Neuronal stem cell (in vitro differentiated cells): ENCODE results near the gene PFAS.

ENCODE experiments used
- DNase-seq: peaks from one replicate; pipeline ENCODE4 v3.0.0-alpha.2; 2013; ENCODE audit warnings: low spot score
- H2AFZ ChIP-seq: one replicate; pipeline ENCODE4 v1.6.1; 2013; ENCODE audit warnings: mild to moderate bottlenecking, low read length, inconsistent platforms
- H2AK5ac ChIP-seq: 2 replicates; pipeline ENCODE4 v1.6.1; 2013; ENCODE audit warnings: low read depth, mild to moderate bottlenecking, inconsistent platforms, low read length, moderate library complexity, mixed read lengths
- H2BK120ac ChIP-seq: 2 replicates; pipeline ENCODE4 v1.6.1; 2013; ENCODE audit warnings: low read depth, mild to moderate bottlenecking, inconsistent platforms, low read length, moderate library complexity, mixed read lengths
- H2BK12ac ChIP-seq: one replicate; pipeline ENCODE4 v1.6.1; 2013; ENCODE audit warnings: low read length, inconsistent platforms
- H2BK15ac ChIP-seq: 2 replicates; pipeline ENCODE4 v1.6.1; 2013; ENCODE audit warnings: mild to moderate bottlenecking, low read length, inconsistent platforms, mixed read lengths
- H2BK5ac ChIP-seq: one replicate; pipeline ENCODE4 v1.6.1; 2013; ENCODE audit warnings: inconsistent platforms, mild to moderate bottlenecking, low read length, moderate library complexity
- H3K14ac ChIP-seq: one replicate; pipeline ENCODE4 v1.6.1; 2013; ENCODE audit warnings: low read length, inconsistent platforms
- H3K18ac ChIP-seq: 2 replicates; pipeline ENCODE4 v1.6.1; 2013; ENCODE audit warnings: low read length, inconsistent platforms
- H3K23ac ChIP-seq: 2 replicates; pipeline ENCODE4 v1.6.1; 2013; ENCODE audit warnings: low read depth, mild to moderate bottlenecking, mixed read lengths, low read length, inconsistent platforms; ENCODE audit not compliant: poor library complexity
- H3K27ac ChIP-seq: replicated peaks from 3 replicates; pipeline ENCODE4 v1.5.1; 2013; ENCODE audit warnings: low read length, inconsistent platforms
- H3K27me3 ChIP-seq, 3 experiments: 2 replicates each; pipeline ENCODE4 v1.6.1; 2013; ENCODE audit warnings: low read length in 3 of 3, mild to moderate bottlenecking in 2 of 3, inconsistent platforms in 1 of 3, low read depth in 1 of 3, mixed read lengths in 1 of 3, moderate library complexity in 1 of 3; ENCODE audit not compliant: control insufficient read depth in 3 of 3, insufficient read depth in 3 of 3
- H3K36me3 ChIP-seq, 2 donors: replicated peaks in 1 of 2; 2 replicates each; pipeline ENCODE4 v1.6.1; 2013; ENCODE audit warnings: low read length in 2 of 2; ENCODE audit not compliant: control insufficient read depth in 2 of 2, insufficient read depth in 2 of 2
- H3K4ac ChIP-seq: 2 replicates; pipeline ENCODE4 v1.6.1; 2013; ENCODE audit warnings: inconsistent platforms, mild to moderate bottlenecking, low read length, moderate library complexity
- H3K4me1 ChIP-seq, 2 donors: 1 replicate in 1 of 2; 2 replicates in 1 of 2; pipeline ENCODE4 v1.6.1; 2013; ENCODE audit warnings: low read length in 2 of 2, low read depth in 1 of 2; ENCODE audit not compliant: control insufficient read depth in 2 of 2, insufficient read depth in 1 of 2
- H3K4me2 ChIP-seq: one replicate; pipeline ENCODE4 v1.6.1; 2013; ENCODE audit warnings: mild to moderate bottlenecking, low read length, inconsistent platforms; ENCODE audit not compliant: insufficient read depth, poor library complexity, severe bottlenecking
- H3K4me3 ChIP-seq, 2 donors: 2 replicates each; pipeline ENCODE4 v1.5.1; 2013; ENCODE audit warnings: low read length in 2 of 2, mild to moderate bottlenecking in 2 of 2, inconsistent platforms in 1 of 2, moderate library complexity in 1 of 2
- H3K79me1 ChIP-seq: one replicate; pipeline ENCODE4 v1.6.1; 2013; ENCODE audit warnings: low read depth, mild to moderate bottlenecking, inconsistent platforms, low read length, moderate library complexity
- H3K9ac ChIP-seq: one replicate; pipeline ENCODE4 v1.6.1; 2013; ENCODE audit warnings: mild to moderate bottlenecking, low read depth, low read length, inconsistent platforms; ENCODE audit not compliant: poor library complexity
- H3K9me3 ChIP-seq, 2 donors: replicated peaks in 1 of 2; 2 replicates each; pipeline versions ENCODE3 to v1.6.1; 2013; ENCODE audit warnings: low read length in 2 of 2, mild to moderate bottlenecking in 2 of 2, inconsistent platforms in 1 of 2, low read depth in 1 of 2, mixed read lengths in 1 of 2, moderate library complexity in 1 of 2; ENCODE audit not compliant: control insufficient read depth in 2 of 2, insufficient read depth in 1 of 2
- H4K8ac ChIP-seq: one replicate; pipeline ENCODE4 v1.6.1; 2013; ENCODE audit warnings: low read depth, mild to moderate bottlenecking, inconsistent platforms, low read length, moderate library complexity
- H4K91ac ChIP-seq: one replicate; pipeline ENCODE4 v1.6.1; 2013; ENCODE audit warnings: low read length, low read depth, mild to moderate bottlenecking, inconsistent platforms; ENCODE audit not compliant: poor library complexity
- WGBS, 2 donors: extraction: QIAGEN DNeasy Blood & Tissue Kit; methylation state at CpG; one replicate each; pipeline ENCODE4 v1.1.7; 2013; ENCODE audit warnings: missing lambda C conversion rate in 2 of 2, mixed read lengths in 1 of 2; ENCODE audit not compliant: insufficient read length in 2 of 2, insufficient replicate concordance in 1 of 2; ENCODE audit errors: extremely low coverage in 2 of 2; 5-methylcytosine and 5-hydroxymethylcytosine counted together

PFAS gene

GRCh38 chr17:8253801-8254200 lies 4.7 kb downstream of the PFAS start:
- Histone ChIP-seq H4K91ac (no peak overlapping the region), H3K9me3 (no peaks in the 10 kb centered on the region), H2AFZ (no peak overlapping the region), H2BK12ac (no peak overlapping the region), H2AK5ac (no peak overlapping the region), H3K27me3 (no peaks in the 10 kb centered on the region), H3K9ac (no peak overlapping the region), H2BK5ac (no peak overlapping the region), H3K18ac (no peak overlapping the region), H3K4me1 (peaks cover 4% of the 10 kb centered on the region in 2 donors), H3K27ac (no peak overlapping the region), H4K8ac (no peak overlapping the region), H3K4me2 (no peak overlapping the region), H2BK120ac (no peak overlapping the region), H3K4ac (no peak overlapping the region), H3K14ac (no peak overlapping the region), H3K36me3 (peaks cover 33 to 58% of the 10 kb centered on the region in 2 donors), H2BK15ac (no peak overlapping the region), H3K4me3 (peak overlapping the region in 1 of 2 donors; percentile 38), H3K23ac (no peak overlapping the region), H3K79me1 (peaks cover 8% of the 10 kb centered on the region)
- WGBS, 2 donors, result no CpG with 5 or more reads among the region's 8 CpGs
- no peak for DNase-seq

- no peak for DNase-seq
- Histone ChIP-seq H4K91ac (no peak overlapping the region), H3K27me3 (no peaks in the 10 kb centered on the region), H3K23ac (no peak overlapping the region), H3K36me3 (peaks cover 33 to 68% of the 10 kb centered on the region in 2 donors), H4K8ac (no peak overlapping the region), H2BK120ac (no peak overlapping the region), H3K27ac (no peak overlapping the region), H2AK5ac (no peak overlapping the region), H3K4me2 (no peak overlapping the region), H3K9me3 (no peaks in the 10 kb centered on the region), H3K14ac (no peak overlapping the region), H3K4me1 (peaks cover 3 to 4% of the 10 kb centered on the region in 2 donors), H2AFZ (no peak overlapping the region), H3K9ac (no peak overlapping the region), H3K4ac (no peak overlapping the region), H3K79me1 (peaks cover 8% of the 10 kb centered on the region), H3K18ac (no peak overlapping the region), H2BK15ac (no peak overlapping the region), H2BK5ac (no peak overlapping the region), H3K4me3 (no peak overlapping the region), H2BK12ac (no peak overlapping the region)
- no CpG with 5 or more reads among the region's 11 CpGs for WGBS, 2 donors
These were observed 5.8 kb downstream of the PFAS start for GRCh38 chr17:8254881-8255280.

GRCh38 chr17:8255499-8255898 lies 6.4 kb downstream of the PFAS start:
- H3K4me1 ChIP-seq, result no peaks in the 10 kb centered on the region
- no peaks in the 10 kb centered on the region for H3K27me3 ChIP-seq
- peak overlapping the region; percentile 18 for H3K9ac ChIP-seq
- H3K23ac ChIP-seq, result no peak overlapping the region
- no peak overlapping the region for H2BK15ac ChIP-seq
- H3K14ac ChIP-seq, result no peak overlapping the region
- H2AK5ac ChIP-seq, result no peak overlapping the region
- H2BK5ac ChIP-seq, result no peak overlapping the region
- no peak overlapping the region for H2AFZ ChIP-seq
- DNase-seq, result no peak
- no peak overlapping the region for H4K91ac ChIP-seq
- peaks cover 6% of the 10 kb centered on the region for H3K79me1 ChIP-seq
- H3K36me3 ChIP-seq, result peaks cover 36 to 75% of the 10 kb centered on the region in 2 donors
- WGBS, 2 donors, result no CpG with 5 or more reads among the region's 9 CpGs
- no peak overlapping the region for H3K4me3 ChIP-seq
- no peak overlapping the region for H3K4me2 ChIP-seq
- H3K18ac ChIP-seq, result no peak overlapping the region
- no peak overlapping the region for H3K4ac ChIP-seq
- no peak overlapping the region for H2BK12ac ChIP-seq
- H2BK120ac ChIP-seq, result no peak overlapping the region
- H3K27ac ChIP-seq, result no peak overlapping the region
- no peaks in the 10 kb centered on the region for H3K9me3 ChIP-seq
- H4K8ac ChIP-seq, result no peak overlapping the region

GRCh38 chr17:8256291-8256690 lies 7.2 kb downstream of the PFAS start:
- Histone ChIP-seq H3K9ac (no peak overlapping the region), H2AFZ (no peak overlapping the region), H3K23ac (no peak overlapping the region), H3K4me2 (no peak overlapping the region), H3K79me1 (peaks cover 6% of the 10 kb centered on the region), H2BK120ac (no peak overlapping the region), H3K36me3 (peaks cover 38 to 83% of the 10 kb centered on the region in 2 donors), H2AK5ac (no peak overlapping the region), H3K14ac (no peak overlapping the region), H3K9me3 (no peaks in the 10 kb centered on the region), H3K27ac (no peak overlapping the region), H2BK15ac (no peak overlapping the region), H2BK5ac (no peak overlapping the region), H3K4ac (no peak overlapping the region), H3K4me3 (peak overlapping the region in 1 of 2 donors; percentile 63), H4K8ac (no peak overlapping the region), H2BK12ac (no peak overlapping the region), H3K4me1 (no peaks in the 10 kb centered on the region), H3K18ac (no peak overlapping the region), H3K27me3 (no peaks in the 10 kb centered on the region), H4K91ac (no peak overlapping the region)
- no CpG with 5 or more reads among the region's 10 CpGs for WGBS, 2 donors
- no peak for DNase-seq
